Fibroblast of villous mesenchyme (primary cell): Measurements from ENCODE around the gene CRYZL1. TPM values are rescaled to one million over a fixed set of nuclear protein-coding genes. Genes with fewer than 3 reads are reported as not detected.

Experiments used
- DNase-seq: peaks from one replicate; pipeline ENCODE4 v3.0.0-alpha.2; 2010; ENCODE audit warnings: low read depth
- H3K4me3 ChIP-seq: 2 replicates; pipeline ENCODE4 v1.5.1; 2011; ENCODE audit warnings: low read depth, mild to moderate bottlenecking, low read length
- total RNA-seq: library from RNA; depleted of rRNA; stranded (reverse); fragments of >200 nt; gene quantifications from 2 replicates; pipeline ENCODE4 v1.2.3, GENCODE V29; 2012
- TF ChIP-seq, protein P1 (sequence below): IDR thresholded peaks from 2 replicates; pipeline ENCODE4 v1.5.1; 2012; ENCODE audit warnings: low read depth, mild to moderate bottlenecking, low read length; ENCODE audit not compliant: insufficient read depth

CRYZL1 gene
- total RNA-seq: 20.0 and 28.1 TPM in 2 replicates

DNA sequence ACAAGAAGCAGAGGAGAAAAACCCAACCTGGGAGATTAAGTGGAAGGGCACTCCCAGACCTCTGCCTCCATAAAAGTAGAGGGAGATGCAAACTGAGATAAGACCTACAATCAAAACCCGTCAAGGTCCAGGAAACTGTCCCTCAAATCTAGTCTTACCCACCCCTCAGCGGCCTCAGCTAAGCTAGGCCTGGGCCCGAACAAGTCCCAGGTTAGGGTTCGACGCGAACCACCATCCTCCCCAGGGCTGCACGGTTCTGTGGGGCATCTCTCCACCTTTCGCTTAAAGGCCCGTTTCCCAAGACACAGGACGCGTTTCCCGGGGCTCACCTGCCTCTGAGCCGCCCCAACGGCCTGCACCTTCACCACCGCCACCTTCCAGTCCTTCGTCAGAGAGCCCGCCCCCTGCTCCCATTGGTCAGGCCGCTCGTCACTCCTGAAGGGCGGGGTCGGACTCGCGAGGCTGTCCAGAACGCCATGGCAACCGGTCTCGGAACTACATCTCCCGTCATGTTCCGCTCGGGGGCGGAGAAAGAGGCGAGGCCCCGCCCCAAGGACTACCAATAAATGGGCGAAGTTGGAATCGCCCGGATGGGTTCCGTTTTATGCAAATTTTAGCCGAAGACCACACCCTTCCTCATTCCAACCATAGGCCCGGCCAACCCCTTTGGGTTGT lies at the start of gene CRYZL1:
TSS of gene CRYZL1 (minus strand) at position 390 of the 675 bp plus-strand sequence. CDS start 10,190 bp downstream, outside the sequence.
- peak; percentile 100 for DNase-seq
- H3K4me3 ChIP-seq: peak within 1 kb of the TSS; percentile 76
- TF ChIP-seq, protein P1, sequence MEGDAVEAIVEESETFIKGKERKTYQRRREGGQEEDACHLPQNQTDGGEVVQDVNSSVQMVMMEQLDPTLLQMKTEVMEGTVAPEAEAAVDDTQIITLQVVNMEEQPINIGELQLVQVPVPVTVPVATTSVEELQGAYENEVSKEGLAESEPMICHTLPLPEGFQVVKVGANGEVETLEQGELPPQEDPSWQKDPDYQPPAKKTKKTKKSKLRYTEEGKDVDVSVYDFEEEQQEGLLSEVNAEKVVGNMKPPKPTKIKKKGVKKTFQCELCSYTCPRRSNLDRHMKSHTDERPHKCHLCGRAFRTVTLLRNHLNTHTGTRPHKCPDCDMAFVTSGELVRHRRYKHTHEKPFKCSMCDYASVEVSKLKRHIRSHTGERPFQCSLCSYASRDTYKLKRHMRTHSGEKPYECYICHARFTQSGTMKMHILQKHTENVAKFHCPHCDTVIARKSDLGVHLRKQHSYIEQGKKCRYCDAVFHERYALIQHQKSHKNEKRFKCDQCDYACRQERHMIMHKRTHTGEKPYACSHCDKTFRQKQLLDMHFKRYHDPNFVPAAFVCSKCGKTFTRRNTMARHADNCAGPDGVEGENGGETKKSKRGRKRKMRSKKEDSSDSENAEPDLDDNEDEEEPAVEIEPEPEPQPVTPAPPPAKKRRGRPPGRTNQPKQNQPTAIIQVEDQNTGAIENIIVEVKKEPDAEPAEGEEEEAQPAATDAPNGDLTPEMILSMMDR: no peak

DNA sequence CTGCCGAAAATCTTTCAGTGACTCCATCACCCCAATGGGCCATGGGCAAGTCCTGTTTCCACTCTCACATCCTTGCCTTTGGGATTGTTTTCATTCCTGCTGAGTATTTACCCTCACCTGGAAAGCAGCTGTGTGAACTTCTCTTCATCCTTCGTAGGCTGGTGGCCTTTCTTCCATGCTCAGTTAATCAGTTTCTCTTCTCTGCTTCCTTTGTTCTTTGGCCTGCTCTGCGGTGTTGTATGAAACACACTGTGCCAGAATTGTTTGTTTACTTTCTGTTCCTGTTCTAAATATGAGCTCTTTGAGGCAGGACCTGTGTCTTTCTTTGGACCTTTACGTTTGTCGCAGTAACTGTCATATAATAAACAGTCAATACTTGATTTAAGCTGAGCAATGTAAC lies 49.3 kb upstream of the CRYZL1 start:
- H3K4me3 ChIP-seq: no peak overlapping the region
- TF ChIP-seq, protein P1: no peak
- no peak for DNase-seq

DNA sequence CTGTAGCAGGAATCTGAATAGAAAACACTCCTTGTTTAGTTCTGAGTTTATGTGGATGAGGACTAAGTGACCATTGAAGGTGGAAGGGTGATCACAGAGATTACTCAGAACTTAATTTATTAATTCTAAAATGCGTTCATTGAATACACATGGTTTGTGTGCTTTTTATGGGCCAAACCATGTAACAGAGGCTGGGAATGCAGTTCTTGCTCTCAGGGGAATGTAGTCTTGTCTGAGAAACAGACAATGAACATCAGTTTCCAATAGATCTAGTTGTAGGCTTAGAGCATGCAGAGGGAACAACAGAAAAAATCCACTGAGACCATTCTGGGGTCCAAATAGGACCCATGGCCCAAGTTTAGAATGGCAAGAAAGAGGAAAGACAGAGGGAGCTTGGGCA lies 46.8 kb upstream of the CRYZL1 start:
- TF ChIP-seq, protein P1: no peak
- DNase-seq: peak; percentile 45
- H3K4me3 ChIP-seq: no peak overlapping the region

DNA sequence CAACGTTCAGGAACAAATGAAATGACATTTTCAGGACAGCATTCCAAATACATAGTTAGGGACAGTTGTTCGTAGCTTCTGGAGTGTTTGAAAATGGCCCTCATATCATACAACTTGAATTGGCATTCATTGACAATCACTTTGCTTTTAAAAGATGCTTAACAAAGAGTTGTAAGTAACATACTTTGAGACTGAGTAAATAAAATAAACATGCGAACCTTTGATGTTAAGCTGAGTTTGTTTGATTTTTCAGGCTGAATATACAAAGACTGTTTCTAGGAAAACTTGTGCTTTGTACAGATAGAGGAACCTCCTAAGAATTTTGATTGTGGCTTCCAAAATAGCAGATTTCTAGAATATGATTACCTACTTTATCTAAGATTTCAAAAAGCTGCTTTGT lies 46.1 kb upstream of the CRYZL1 start:
- TF ChIP-seq, protein P1: no peak
- no peak for DNase-seq
- H3K4me3 ChIP-seq: no peak overlapping the region

DNA sequence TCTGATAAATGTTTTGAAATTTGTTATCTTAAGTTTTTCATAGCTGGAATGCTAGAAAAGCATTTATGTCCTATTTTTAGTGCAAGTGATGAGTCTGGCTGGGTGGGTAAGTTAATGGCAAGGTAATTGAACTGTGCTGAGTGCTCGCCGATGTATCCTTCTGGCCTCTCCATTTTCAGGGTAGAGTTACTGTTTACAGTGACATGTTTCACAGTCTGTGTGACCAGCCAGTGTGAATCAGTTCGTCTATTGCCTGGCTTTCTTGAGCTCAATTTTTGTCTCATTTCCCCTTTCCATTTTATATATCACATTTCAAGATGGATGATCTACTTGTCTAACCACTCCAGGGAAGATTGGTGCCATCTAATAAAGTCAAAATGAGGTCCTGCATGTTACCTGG lies 44.8 kb upstream of the CRYZL1 start:
- DNase-seq: no peak
- TF ChIP-seq, protein P1: no peak
- H3K4me3 ChIP-seq: no peak overlapping the region

DNA sequence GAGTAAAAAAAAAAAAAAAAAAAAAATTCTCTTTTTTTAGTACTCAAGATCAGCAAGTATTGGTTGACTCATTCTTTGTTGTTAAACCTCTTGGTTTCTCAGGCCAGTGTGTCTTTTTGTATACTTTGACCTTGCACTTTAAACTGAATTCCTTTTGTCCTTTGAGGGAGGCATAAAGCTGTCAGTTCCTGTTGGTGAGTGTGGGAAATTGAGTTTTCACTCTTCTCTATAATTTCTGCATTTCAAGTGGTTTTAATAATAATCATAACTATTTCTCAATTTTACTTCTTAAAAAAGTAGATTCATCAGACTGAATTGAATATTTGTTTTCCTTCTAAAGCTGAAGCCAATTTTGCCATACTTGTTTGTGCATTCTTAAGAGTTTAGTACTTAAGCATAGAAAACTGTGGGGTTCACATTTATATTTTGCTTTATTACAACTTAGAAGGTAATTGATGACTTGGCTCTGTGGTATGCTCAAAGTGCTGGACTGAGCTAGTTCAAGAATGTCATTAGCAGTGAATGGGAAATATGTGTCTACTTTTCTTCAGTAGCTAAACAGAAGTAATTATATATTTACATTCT lies 44.2 kb upstream of the CRYZL1 start:
- no peak overlapping the region for H3K4me3 ChIP-seq
- TF ChIP-seq, protein P1: no peak
- peak; percentile 74 for DNase-seq
